KMS-11 (cell line): ENCODE measurements around the gene TOX3.

Experiments
- H2AFZ ChIP-seq: fragments of 200-600 bp; sonication (generic); 2 replicates; pipeline ENCODE4 v1.6.1; 2016; ENCODE audit warnings: antibody characterized with exemption, mixed run types, low read depth
- H3K27ac ChIP-seq: fragments of 200-600 bp; sonication (generic); 2 replicates; pipeline ENCODE4 v1.6.1; 2016; ENCODE audit warnings: mild to moderate bottlenecking, mixed run types
- H3K27me3 ChIP-seq: fragments of 200-600 bp; sonication (generic); 2 replicates; pipeline ENCODE4 v1.6.1; 2017; ENCODE audit warnings: mild to moderate bottlenecking, low read depth, mixed run types, moderate library complexity; ENCODE audit not compliant: insufficient read depth
- H3K36me3 ChIP-seq: fragments of 200-600 bp; sonication (generic); 2 replicates; pipeline ENCODE4 v1.6.1; 2017; ENCODE audit warnings: mild to moderate bottlenecking, mixed run types; ENCODE audit not compliant: insufficient read depth
- H3K4me1 ChIP-seq: fragments of 200-600 bp; sonication (generic); 2 replicates; pipeline ENCODE4 v1.6.1; 2016; ENCODE audit warnings: mild to moderate bottlenecking, low read depth, mixed run types; ENCODE audit not compliant: poor library complexity, severe bottlenecking
- H3K4me2 ChIP-seq: fragments of 200-600 bp; sonication (generic); 2 replicates; pipeline ENCODE4 v1.7.0; 2016; ENCODE audit warnings: mild to moderate bottlenecking, mixed run types
- H3K4me3 ChIP-seq: fragments of 200-600 bp; sonication (generic); IDR thresholded peaks from 2 replicates; pipeline ENCODE4 v1.6.1; 2017; ENCODE audit warnings: low read depth, low read length, mixed read lengths; ENCODE audit not compliant: insufficient read depth
- H3K79me2 ChIP-seq: fragments of 200-600 bp; sonication (generic); 2 replicates; pipeline ENCODE4 v1.6.1; 2016; ENCODE audit warnings: low read depth, mixed run types; ENCODE audit not compliant: insufficient read depth
- H3K9ac ChIP-seq: fragments of 200-600 bp; sonication (generic); 2 replicates; pipeline ENCODE4 v1.6.1; 2016; ENCODE audit warnings: mild to moderate bottlenecking, mixed run types
- H4K20me1 ChIP-seq: fragments of 200-600 bp; sonication (generic); 2 replicates; pipeline ENCODE4 v1.6.1; 2016; ENCODE audit warnings: mild to moderate bottlenecking, mixed run types; ENCODE audit not compliant: insufficient read depth
- TF ChIP-seq, protein P1 (sequence below): fragments of 200-600 bp; sonication (generic); conservative IDR thresholded peaks from 2 replicates; pipeline ENCODE4 v1.6.1; 2017; ENCODE audit warnings: low read depth, mild to moderate bottlenecking, antibody characterized with exemption, low read length, moderate library complexity, mixed read lengths

TOX3 gene

DNA sequence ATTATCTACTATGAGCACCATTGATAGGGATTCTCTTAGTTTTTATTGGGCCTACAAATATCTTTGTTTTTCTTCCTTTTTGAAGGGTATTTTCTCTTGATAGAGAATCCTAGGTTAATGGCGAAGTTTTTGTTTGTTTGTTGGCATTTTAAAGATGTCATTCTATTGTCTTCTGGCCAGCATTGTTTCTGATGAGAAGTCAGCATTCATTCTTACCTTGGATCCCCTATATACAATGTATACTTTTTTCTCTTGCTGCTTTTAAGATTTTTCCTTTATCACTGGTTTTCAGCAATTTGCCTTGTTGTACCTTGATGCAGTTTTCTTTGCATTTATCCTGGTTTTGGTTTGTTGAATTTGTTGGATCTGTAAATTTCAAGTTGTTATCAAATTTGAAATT is 130.1 kb downstream of the TOX3 start:
- TF ChIP-seq, protein P1, sequence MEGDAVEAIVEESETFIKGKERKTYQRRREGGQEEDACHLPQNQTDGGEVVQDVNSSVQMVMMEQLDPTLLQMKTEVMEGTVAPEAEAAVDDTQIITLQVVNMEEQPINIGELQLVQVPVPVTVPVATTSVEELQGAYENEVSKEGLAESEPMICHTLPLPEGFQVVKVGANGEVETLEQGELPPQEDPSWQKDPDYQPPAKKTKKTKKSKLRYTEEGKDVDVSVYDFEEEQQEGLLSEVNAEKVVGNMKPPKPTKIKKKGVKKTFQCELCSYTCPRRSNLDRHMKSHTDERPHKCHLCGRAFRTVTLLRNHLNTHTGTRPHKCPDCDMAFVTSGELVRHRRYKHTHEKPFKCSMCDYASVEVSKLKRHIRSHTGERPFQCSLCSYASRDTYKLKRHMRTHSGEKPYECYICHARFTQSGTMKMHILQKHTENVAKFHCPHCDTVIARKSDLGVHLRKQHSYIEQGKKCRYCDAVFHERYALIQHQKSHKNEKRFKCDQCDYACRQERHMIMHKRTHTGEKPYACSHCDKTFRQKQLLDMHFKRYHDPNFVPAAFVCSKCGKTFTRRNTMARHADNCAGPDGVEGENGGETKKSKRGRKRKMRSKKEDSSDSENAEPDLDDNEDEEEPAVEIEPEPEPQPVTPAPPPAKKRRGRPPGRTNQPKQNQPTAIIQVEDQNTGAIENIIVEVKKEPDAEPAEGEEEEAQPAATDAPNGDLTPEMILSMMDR, result no peak
- H3K27ac ChIP-seq, result no peak overlapping the region

GRCh38 chr16:52411011-52411410 is 135.9 kb downstream of the TOX3 start:
- no peaks in the 10 kb centered on the region for H3K36me3 ChIP-seq
- no peak overlapping the region for H3K4me3 ChIP-seq
- H3K27me3 ChIP-seq, result no peaks in the 10 kb centered on the region
- H3K79me2 ChIP-seq, result no peaks in the 10 kb centered on the region
- H3K4me2 ChIP-seq, result no peak overlapping the region
- no peaks in the 10 kb centered on the region for H4K20me1 ChIP-seq
- TF ChIP-seq, protein P1, result no peak
- no peaks in the 10 kb centered on the region for H3K4me1 ChIP-seq
- H3K27ac ChIP-seq, result no peak overlapping the region
- H2AFZ ChIP-seq, result no peak overlapping the region
- no peak overlapping the region for H3K9ac ChIP-seq

More for the DNA sequence above, 130.1 kb downstream of the TOX3 start:
- Histone ChIP-seq H3K4me3 (no peak overlapping the region), H3K36me3 (no peaks in the 10 kb centered on the region), H3K79me2 (no peaks in the 10 kb centered on the region), H3K4me1 (no peaks in the 10 kb centered on the region), H2AFZ (no peak overlapping the region), H3K27me3 (no peaks in the 10 kb centered on the region), H4K20me1 (no peaks in the 10 kb centered on the region), H3K9ac (no peak overlapping the region), H3K4me2 (no peak overlapping the region)

DNA sequence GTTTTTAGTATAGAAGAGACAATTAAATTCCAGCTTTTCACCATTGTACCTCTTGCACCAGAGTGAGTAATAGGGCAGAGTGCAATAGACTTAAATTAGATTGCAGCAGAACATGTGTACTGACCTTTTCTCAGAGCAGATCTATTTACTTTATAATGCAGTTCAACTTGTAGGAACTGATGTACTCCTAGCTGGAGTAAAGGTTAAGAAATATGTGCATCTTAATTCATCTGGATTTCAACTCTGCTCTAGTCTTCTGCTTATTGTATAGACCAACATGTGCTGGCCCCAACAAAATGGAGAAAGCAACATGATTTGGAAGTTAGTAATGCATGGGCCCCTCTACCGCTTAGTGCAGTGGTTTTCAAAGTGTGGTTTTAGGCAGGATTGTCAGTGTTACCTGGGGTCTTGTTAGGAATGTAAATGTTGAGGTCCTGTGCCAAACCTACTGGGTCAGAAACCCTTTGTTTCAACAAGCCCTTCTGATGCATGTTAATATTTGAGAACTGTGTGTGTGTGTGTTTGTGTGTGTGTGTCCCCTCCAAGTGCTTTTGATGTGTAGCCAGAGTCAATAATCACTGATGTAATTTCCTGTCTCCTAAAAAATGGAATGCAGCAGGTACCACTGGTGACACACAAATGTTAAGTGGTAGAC is 138.6 kb downstream of the TOX3 start:
- no peak overlapping the region for H3K4me2 ChIP-seq
- TF ChIP-seq, protein P1, result no peak
- no peak overlapping the region for H2AFZ ChIP-seq
- H3K9ac ChIP-seq, result no peak overlapping the region
- no peaks in the 10 kb centered on the region for H3K79me2 ChIP-seq
- no peaks in the 10 kb centered on the region for H3K4me1 ChIP-seq
- no peak overlapping the region for H3K27ac ChIP-seq
- no peak overlapping the region for H3K4me3 ChIP-seq
- no peaks in the 10 kb centered on the region for H3K36me3 ChIP-seq
- no peaks in the 10 kb centered on the region for H3K27me3 ChIP-seq
- no peaks in the 10 kb centered on the region for H4K20me1 ChIP-seq

DNA sequence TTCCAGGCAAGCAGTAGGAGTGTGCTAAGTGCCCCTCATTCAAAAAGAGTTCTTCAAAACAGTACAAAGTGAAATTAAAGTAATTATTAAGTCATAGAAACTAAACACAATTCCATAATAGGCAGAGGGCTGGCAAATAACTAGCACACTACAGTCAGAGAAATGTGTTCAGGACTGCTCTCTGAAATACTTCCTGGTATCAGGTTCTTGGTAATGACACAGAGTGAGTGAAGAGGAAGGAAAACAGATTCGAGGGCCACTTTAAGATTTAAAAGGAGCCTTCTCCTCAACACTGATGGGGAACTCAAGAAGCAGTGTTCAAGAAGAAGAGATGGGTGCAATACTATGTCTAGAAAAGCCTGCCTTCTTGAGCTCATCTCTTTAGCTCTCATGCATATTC is 139.2 kb downstream of the TOX3 start:
- no peaks in the 10 kb centered on the region for H3K4me1 ChIP-seq
- TF ChIP-seq, protein P1, result no peak
- H3K4me2 ChIP-seq, result no peak overlapping the region
- H3K27me3 ChIP-seq, result no peaks in the 10 kb centered on the region
- H3K4me3 ChIP-seq, result no peak overlapping the region
- H4K20me1 ChIP-seq, result no peaks in the 10 kb centered on the region
- H3K79me2 ChIP-seq, result no peaks in the 10 kb centered on the region
- no peaks in the 10 kb centered on the region for H3K36me3 ChIP-seq
- H2AFZ ChIP-seq, result no peak overlapping the region
- no peak overlapping the region for H3K27ac ChIP-seq
- no peak overlapping the region for H3K9ac ChIP-seq
